Ovary (tissue), 9 donors: ENCODE data around the gene CAPRIN1. TPM values are rescaled to one million over a fixed set of nuclear protein-coding genes. Genes with fewer than 3 reads are reported as not detected.

Source experiments
- DNase-seq, 5 donors: peaks; one replicate each; pipeline ENCODE4 v3.0.0-alpha.2; 2019 to 2020
- H3K27ac ChIP-seq, 2 donors: fragments of 200-600 bp; one replicate each; pipeline versions ENCODE4 v1.5.1 to v1.8.0; 2019 to 2022
- H3K27me3 ChIP-seq: fragments of 200-600 bp; one replicate; pipeline ENCODE4 v1.8.0; 2022
- H3K36me3 ChIP-seq: fragments of 200-600 bp; sonication (generic); one replicate; pipeline ENCODE4 v1.5.1; 2019
- H3K4me1 ChIP-seq: one replicate; pipeline ENCODE4 v1.8.1; 2013; ENCODE audit warnings: mild to moderate bottlenecking, moderate library complexity; ENCODE audit not compliant: insufficient read depth
- H3K4me3 ChIP-seq: fragments of 200-600 bp; sonication (generic); one replicate; pipeline ENCODE4 v1.5.1; 2017
- H3K9me3 ChIP-seq, 2 donors: fragments of 200-600 bp in 1 of 2; sonication (generic) in 1 of 2; one replicate each; pipeline versions ENCODE4 v1.5.1 to v1.8.1; 2013 to 2019; ENCODE audit warnings: mild to moderate bottlenecking in 1 of 2, moderate library complexity in 1 of 2
- CTCF ChIP-seq, 3 donors: fragments of 450-650 bp in 2 of 3; fragments of 200-600 bp in 1 of 3; IDR thresholded peaks; one replicate each; pipeline versions ENCODE4 v1.5.1 to v1.8.0; 2016 to 2022; ENCODE audit warnings: antibody characterized with exemption in 3 of 3, mild to moderate bottlenecking in 1 of 3
- EP300 ChIP-seq: sonication (generic); formaldehyde crosslinking; IDR thresholded peaks from one replicate; pipeline ENCODE4 v1.6.1; 2017; ENCODE audit warnings: antibody characterized with exemption
- POLR2A ChIP-seq: fragments of 450-650 bp; IDR thresholded peaks from one replicate; pipeline ENCODE4 v1.6.1; 2017; ENCODE audit warnings: antibody characterized with exemption, mild to moderate bottlenecking, moderate library complexity
- WGBS, 3 donors: extraction: QIAGEN DNeasy Blood & Tissue Kit in 1 of 3; methylation state at CpG; one replicate each; pipeline versions ENCODE4 v1.1.5 to v1.1.7; 2013 to 2017; 5-methylcytosine and 5-hydroxymethylcytosine counted together
- intact Hi-C, 4 donors: fragments of 100-400 bp; cut with DNase I; formaldehyde crosslinking; loops; one replicate each; pipeline versions ENCODE4 v1.11.0 to v1.15.1; 2022 to 2023
- polyA plus RNA-seq, 2 donors: library from polyadenylated mRNA; stranded (reverse); fragments of 200-250 nt in 1 of 2; fragments of 350-450 nt in 1 of 2; fragmentation: Illumina TruSeq in 1 of 2; extraction: RNeasy Lipid Tissue Mini Kit (QIAGEN cat#74804) in 1 of 2; gene quantifications; one replicate each; pipeline ENCODE4 v1.2.3, GENCODE V29; 2013 to 2014
- total RNA-seq, 7 donors: library from RNA; depleted of rRNA in 2 of 7; stranded (reverse); fragments of >200 nt in 2 of 7; fragmentation: NEBNext Ultra II Directional in 3 of 7; extraction: Animal tissue kit (Norgen Biotek cat#: 25700) in 3 of 7; gene quantifications; one replicate each; pipeline versions ENCODE4 v1.1.0 to v1.2.4, GENCODE V29; 2016 to 2023
- donor health status: DM: no; HTN: no; CAD: no; lungs with moderate emphysema.
- donor health status: DM: no; HTN: no; CAD: no.
- donor health status: Bipolar disorder and iron deficiency.
- donor health status: DM: yes; HTN: yes; CAD: no.
- donor health status: DM: no; HTN: no; CAD: no.
- donor health status: DM: yes; HTN: yes; CAD: no.

CAPRIN1 gene
- total and polyA plus RNA-seq, 9 donors = 74.2 to 214 (median 160) TPM

GRCh38 chr11:34145847-34146381, 94.4 kb downstream of the CAPRIN1 start:
- no peaks in the 10 kb centered on the region for H3K27me3 ChIP-seq
- DNase-seq = no peak
- TF ChIP-seq EP300 (no peak), POLR2A (no peak), CTCF (IDR thresholded peaks at IDR 0.05) (no peak)
- intact Hi-C loops = no loop called here
- 82 to 88% (median 83%) methylated on average over 8 of the region's 8 CpGs for WGBS, 3 donors
- peaks cover 2% of the 10 kb centered on the region for H3K36me3 ChIP-seq
- no peaks in the 10 kb centered on the region for H3K9me3 ChIP-seq
- no peaks in the 10 kb centered on the region for H3K4me1 ChIP-seq
- H3K4me3 ChIP-seq = no peak overlapping the region
- no peak overlapping the region for H3K27ac ChIP-seq

- Histone ChIP-seq H3K36me3 (peaks cover 2% of the 10 kb centered on the region), H3K9me3 (no peaks in the 10 kb centered on the region), H3K27ac (no peak overlapping the region), H3K4me1 (no peaks in the 10 kb centered on the region), H3K27me3 (no peaks in the 10 kb centered on the region), H3K4me3 (no peak overlapping the region)
- TF ChIP-seq CTCF (IDR thresholded peaks at IDR 0.05) (no peak), POLR2A (no peak), EP300 (no peak)
- 89 to 90% (median 89%) methylated on average over 12 of the region's 12 CpGs for WGBS, 3 donors
- no peak for DNase-seq
- intact Hi-C loops = no loop called here
Measured at GRCh38 chr11:34146411-34146810, 94.9 kb downstream of the CAPRIN1 start.

GRCh38 chr11:34146866-34147265, 95.3 kb downstream of the CAPRIN1 start:
- TF ChIP-seq CTCF (IDR thresholded peaks at IDR 0.05) = no peak
- no peak for TF ChIP-seq POLR2A
- TF ChIP-seq EP300 = no peak
- no peaks in the 10 kb centered on the region for H3K4me1 ChIP-seq
- WGBS, 3 donors = 68 to 77% (median 72%) methylated on average over 5 of the region's 5 CpGs
- no peaks in the 10 kb centered on the region for H3K9me3 ChIP-seq
- no peak for DNase-seq
- H3K27me3 ChIP-seq = no peaks in the 10 kb centered on the region
- intact Hi-C loops = no loop called here
- no peak overlapping the region for H3K4me3 ChIP-seq
- peaks cover 2% of the 10 kb centered on the region for H3K36me3 ChIP-seq
- H3K27ac ChIP-seq = no peak overlapping the region

GRCh38 chr11:34147581-34147980, 96.0 kb downstream of the CAPRIN1 start:
- H3K4me1 ChIP-seq = no peaks in the 10 kb centered on the region
- DNase-seq = no peak
- H3K36me3 ChIP-seq = peaks cover 2% of the 10 kb centered on the region
- H3K27ac ChIP-seq = no peak overlapping the region
- 78 to 85% (median 84%) methylated on average over 8 of the region's 8 CpGs for WGBS, 3 donors
- intact Hi-C loops = no loop called here
- no peaks in the 10 kb centered on the region for H3K27me3 ChIP-seq
- no peak for TF ChIP-seq CTCF (IDR thresholded peaks at IDR 0.05)
- no peak for TF ChIP-seq EP300
- no peak for TF ChIP-seq POLR2A
- no peaks in the 10 kb centered on the region for H3K9me3 ChIP-seq
- no peak overlapping the region for H3K4me3 ChIP-seq
